HuH-7 (cell line): ENCODE data around the gene GDF15.
"Not testable (repeated sequence)": the region's sequence is repeated elsewhere in the genome, so short reads cannot be mapped to it uniquely, and the experiment has no call there.

Experiments used
- DNase-seq: peaks from one replicate; pipeline ENCODE4 v3.0.0; 2011; ENCODE audit warnings: low spot score

Gene GDF15

GRCh38 chr19:18364277-18364825 is 21.6 kb upstream of the GDF15 start:
- not testable (repeated sequence) for DNase-seq

GRCh38 chr19:18364826-18365528 is 21.0 kb upstream of the GDF15 start:
- no peak for DNase-seq

DNA sequence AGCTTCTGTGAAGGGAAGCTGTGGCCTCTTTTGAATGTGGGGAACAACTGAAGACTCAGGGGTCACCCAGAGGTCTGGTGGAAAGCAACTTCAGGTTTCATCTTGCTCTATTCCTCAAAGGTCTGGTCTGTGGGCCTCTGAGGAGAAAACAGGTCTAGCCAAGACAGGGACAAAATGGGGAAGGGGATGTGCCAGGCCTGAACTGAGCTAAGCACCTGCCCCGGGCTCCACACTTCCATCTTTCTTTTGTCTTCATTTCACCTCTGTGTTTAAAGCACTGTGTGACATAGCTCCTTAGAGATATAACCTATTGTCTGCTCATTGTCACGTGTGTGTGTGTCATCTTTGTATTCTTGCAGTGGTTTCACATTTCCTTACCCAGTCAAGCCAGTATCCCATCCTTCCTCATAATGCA is 19.9 kb upstream of the GDF15 start:
- no peak for DNase-seq

GRCh38 chr19:18368504-18369222 is 17.3 kb upstream of the GDF15 start:
- no peak for DNase-seq

DNA sequence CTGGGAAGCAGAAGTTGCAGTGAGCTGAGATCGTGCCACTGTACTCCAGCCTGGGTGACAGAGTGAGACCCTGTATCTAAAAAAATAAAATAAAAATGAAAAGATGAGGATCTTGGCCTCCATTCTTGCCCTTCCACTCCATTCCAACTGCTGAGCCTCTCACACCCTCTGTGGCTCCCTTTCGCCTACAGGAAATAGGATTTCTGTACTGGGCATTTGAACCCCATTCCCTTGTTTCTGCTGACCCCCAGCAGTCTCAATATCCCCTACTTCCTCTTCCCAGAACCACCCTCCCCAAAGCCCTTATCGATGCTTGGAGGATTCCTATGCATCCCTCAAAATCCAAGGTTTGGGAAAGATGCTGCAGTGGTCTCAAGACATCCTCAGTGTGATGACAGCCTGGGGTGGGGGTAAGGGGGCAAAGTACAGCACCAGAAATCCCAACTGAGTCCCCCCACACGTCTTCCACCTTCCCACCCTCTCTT is 12.5 kb upstream of the GDF15 start:
- no peak for DNase-seq

GRCh38 chr19:18373892-18374629 is 11.9 kb upstream of the GDF15 start:
- DNase-seq: peak; percentile 58

GRCh38 chr19:18377026-18377425 is 8.9 kb upstream of the GDF15 start:
- DNase-seq: no peak

DNA sequence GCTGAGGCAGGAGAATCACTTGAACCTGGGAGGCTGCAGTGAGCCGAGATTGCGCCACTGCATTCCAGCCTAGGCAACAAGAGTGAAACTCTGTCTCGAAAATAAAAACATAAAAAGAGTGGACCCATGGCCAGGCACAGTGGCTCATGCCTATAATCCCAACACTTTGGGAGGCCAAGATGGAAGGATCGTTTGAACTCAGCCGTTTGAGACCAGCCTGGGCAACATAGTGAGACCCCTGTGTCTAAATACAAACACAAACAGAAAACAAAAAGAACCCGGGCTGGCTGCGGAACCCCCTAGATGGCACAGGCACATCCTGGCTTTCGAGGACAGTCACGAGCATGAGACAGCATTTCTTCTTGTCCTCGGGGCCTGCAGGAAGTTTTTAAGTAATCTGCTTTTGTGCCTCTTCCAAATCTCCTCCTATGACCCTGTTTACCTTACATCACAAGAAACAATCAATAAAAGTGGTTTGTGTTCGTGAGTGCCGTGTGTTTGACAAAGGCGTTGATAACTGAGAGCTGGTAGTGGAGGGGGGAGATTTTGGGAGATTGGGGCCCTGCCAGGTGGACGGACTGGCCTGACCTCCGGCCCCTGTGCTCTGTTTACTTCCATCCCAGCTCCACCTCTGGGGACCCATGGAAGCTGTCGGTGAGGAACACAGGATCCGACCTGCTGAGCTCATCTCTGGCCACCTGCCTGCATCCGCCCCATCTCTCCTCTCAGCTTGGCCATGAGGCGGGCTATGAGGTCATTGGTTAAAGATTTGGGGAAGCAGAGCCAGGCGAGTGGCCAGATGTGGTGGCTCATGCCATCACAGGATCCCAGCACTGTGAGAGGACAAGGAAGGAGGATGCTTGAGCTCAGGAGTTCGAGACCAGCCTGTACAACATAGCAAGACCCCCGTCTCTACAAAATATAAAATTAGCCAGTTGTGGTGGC is 5.9 kb upstream of the GDF15 start:
- peak; percentile 56 for DNase-seq

DNA sequence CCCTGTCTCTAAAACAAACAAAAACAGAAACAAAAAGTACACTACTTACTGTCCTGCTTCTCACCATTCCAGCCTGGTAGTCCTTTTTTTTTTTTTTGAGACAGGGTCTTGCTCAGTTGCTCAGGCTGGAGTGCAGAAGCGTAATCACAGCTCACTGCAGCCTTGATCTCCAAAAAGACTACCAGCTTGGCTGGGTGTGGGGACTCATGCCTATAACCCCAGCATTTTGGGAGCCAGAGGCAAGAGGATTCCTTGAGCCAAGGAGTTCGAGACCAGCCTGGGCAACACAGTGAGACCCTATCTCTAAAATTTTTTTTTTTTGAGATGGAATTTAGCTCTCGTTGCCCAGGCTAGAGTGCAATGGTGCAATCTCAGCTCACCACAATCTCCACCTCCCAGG is 5.1 kb upstream of the GDF15 start:
- no peak for DNase-seq

DNA sequence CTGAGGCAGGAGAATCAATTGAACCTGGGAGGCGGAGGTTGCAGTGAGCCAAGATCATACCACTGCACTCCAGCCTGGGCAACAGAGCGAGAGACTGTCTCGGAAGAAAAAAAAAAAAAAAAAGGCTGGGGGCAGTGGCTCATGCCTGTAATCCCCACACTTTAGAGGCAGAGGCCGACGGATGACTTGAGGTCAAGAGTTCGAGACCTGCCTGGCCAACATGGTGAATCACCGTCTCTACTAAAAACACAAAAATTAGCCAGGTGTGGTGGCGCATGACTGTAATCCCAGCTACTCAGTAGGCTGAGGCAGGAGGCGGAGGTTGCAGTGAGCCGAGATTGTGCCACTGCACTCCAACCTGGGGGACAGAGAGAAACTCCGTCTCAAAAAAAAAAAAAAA is 2.3 kb upstream of the GDF15 start:
- DNase-seq: not testable (repeated sequence)

DNA sequence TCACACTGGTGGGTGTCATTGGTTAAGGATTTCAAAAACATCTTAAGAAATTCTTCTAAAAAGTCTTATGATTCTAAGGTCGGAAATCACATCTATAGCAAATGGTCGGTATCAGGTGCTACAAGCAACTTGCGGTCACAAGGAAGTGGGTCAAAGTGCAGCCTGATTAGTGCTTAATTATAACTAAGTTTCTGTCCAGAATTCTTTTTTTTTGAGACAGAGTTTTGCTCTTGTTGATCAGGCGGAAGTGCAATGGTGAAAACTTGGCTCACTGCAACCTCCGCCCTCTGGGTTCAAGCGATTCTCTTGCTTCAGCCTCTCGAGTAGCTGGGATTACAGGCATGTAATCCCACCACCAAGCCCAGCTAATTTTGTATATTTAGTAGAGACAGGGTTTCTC is 1.2 kb upstream of the GDF15 start:
- DNase-seq: no peak

DNA sequence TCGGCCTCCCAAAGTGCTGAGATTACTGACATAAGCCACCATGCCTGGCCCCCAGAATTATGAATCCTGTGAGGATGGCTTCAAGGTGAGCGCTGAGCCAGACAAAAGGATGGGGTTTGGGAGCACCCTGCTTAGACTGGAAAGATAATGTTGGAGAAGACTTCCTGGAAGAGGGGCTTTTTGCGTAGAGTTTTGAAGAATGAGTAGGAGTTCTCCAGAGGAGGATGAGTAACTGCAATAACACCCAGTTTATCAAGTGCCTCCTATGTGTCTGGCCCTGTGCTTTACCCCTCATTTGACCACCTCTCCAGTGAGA is 641 bp upstream of the GDF15 start:
- DNase-seq: no peak

GRCh38 chr19:18386543-18387271 is 749 bp downstream of the GDF15 start:
- no peak for DNase-seq

GRCh38 chr19:18388100-18388959 is 2.4 kb downstream of the GDF15 start:
- DNase-seq: peak; percentile 70

DNA sequence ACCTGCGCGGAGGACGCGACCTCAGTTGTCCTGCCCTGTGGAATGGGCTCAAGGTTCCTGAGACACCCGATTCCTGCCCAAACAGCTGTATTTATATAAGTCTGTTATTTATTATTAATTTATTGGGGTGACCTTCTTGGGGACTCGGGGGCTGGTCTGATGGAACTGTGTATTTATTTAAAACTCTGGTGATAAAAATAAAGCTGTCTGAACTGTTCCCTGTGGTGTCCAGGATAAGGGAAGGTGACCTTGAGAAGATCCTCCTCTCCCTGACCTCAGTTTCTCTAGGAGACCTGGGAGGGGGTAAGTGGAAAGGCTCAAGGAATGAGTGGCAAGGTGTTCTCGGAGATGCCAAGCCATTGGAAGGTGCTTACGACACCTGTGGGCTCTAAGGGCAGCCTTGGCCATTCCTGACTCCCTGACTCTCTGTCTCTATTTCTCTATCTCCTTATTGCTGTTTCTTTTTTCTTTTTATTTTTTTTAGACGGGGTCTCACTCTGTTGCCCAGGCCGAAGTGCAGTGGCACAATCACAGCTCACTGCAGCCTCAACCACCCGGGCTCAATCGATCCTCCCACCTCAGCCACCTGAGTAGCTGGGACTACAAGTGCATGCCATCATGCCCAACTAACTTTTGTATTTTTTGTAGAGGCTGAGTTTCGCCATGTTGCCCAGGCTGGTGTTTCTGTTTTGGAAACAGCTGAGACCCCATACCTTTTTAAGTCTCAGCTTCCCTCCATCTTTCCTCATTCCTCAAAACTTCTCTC is 3.2 kb downstream of the GDF15 start:
- DNase-seq: no peak

GRCh38 chr19:18389726-18390064 is 3.7 kb downstream of the GDF15 start:
- DNase-seq: no peak

GRCh38 chr19:18390065-18390907 is 4.3 kb downstream of the GDF15 start:
- DNase-seq: no peak

GRCh38 chr19:18391509-18392075 is 5.6 kb downstream of the GDF15 start:
- no peak for DNase-seq
